K562 (cell line): ENCODE data around the gene CNNM2. TPM values are rescaled to one million over a fixed set of nuclear protein-coding genes. Genes with fewer than 3 reads are reported as not detected.

Experiments
- DMBX1 ChIP-seq: fragments of 250-450 bp; sonication (Bioruptor Pico); IDR thresholded peaks from 2 replicates; pipeline ENCODE4 v1.8.0; 2022; ENCODE audit warnings: inconsistent platforms, mild to moderate bottlenecking, moderate library complexity, borderline replicate concordance
- HDAC1 ChIP-seq, 2 experiments: fragments of 450-650 bp; IDR thresholded peaks; 2 replicates each; pipeline ENCODE4 v1.6.1; 2016 to 2017; ENCODE audit warnings: inconsistent platforms in 1 of 2, mild to moderate bottlenecking in 1 of 2, moderate library complexity in 1 of 2
- HMGXB4 ChIP-seq: sonication (generic); formaldehyde crosslinking; IDR thresholded peaks from 2 replicates; pipeline ENCODE4 v1.8.1; 2023; ENCODE audit warnings: mild to moderate bottlenecking, missing genetic modification reagents
- JUND ChIP-seq, 2 experiments: IDR thresholded peaks; 2 replicates in 1 of 2; 3 replicates in 1 of 2; pipeline ENCODE4 v1.6.1; 2011; ENCODE audit warnings: borderline replicate concordance in 2 of 2, low read depth in 2 of 2, low read length in 2 of 2, improper control_type of control experiment in 1 of 2, missing biosample characterization in 1 of 2, missing genetic modification characterization in 1 of 2, missing genetic modification reagents in 1 of 2
- MYC ChIP-seq, 2 experiments: fragments of 250-450 bp in 1 of 2; sonication (Bioruptor Pico) in 1 of 2; IDR thresholded peaks; 2 replicates each; pipeline versions ENCODE4 v1.5.1 to v1.6.1; 2012 to 2021; ENCODE audit warnings: low read depth in 2 of 2, borderline replicate concordance in 1 of 2, improper control_type of control experiment in 1 of 2, low read length in 1 of 2, mild to moderate bottlenecking in 1 of 2, moderate library complexity in 1 of 2
- NFYB ChIP-seq: IDR thresholded peaks from 2 replicates; pipeline ENCODE4 v1.6.1; 2011; ENCODE audit warnings: mild to moderate bottlenecking, moderate library complexity; ENCODE audit not compliant: insufficient read length; ENCODE audit errors: extremely low read depth
- RBFOX2 ChIP-seq: fragments of 200-400 bp; formaldehyde crosslinking; IDR thresholded peaks from 2 replicates; pipeline ENCODE4 v1.6.1; 2017; ENCODE audit warnings: low read depth, mild to moderate bottlenecking, low read length, moderate library complexity
- SAP30 ChIP-seq: fragments of 200-600 bp; sonication (generic); IDR thresholded peaks from 2 replicates; pipeline ENCODE4 v1.6.1; 2012; ENCODE audit warnings: borderline replicate concordance, low read depth, mild to moderate bottlenecking, moderate library complexity, low read length, control low read depth, inconsistent platforms; ENCODE audit not compliant: insufficient read depth, poor library complexity, severe bottlenecking
- SIX5 ChIP-seq, 2 experiments: IDR thresholded peaks; 2 replicates each; pipeline ENCODE4 v1.6.1; 2011; ENCODE audit warnings: low read length in 2 of 2, borderline replicate concordance in 1 of 2, low read depth in 1 of 2, mild to moderate bottlenecking in 1 of 2, moderate library complexity in 1 of 2; ENCODE audit not compliant: insufficient read depth in 1 of 2
- SMARCA4 ChIP-seq: fragments of 450-650 bp; IDR thresholded peaks from 2 replicates; pipeline ENCODE4 v1.6.1; 2016
- SUPT5H ChIP-seq: fragments of 450-650 bp; IDR thresholded peaks from 2 replicates; pipeline ENCODE4 v1.6.1; 2016
- ZBTB1 ChIP-seq: sonication (generic); formaldehyde crosslinking; IDR thresholded peaks from 2 replicates; pipeline ENCODE4 v1.8.1; 2023; ENCODE audit warnings: missing genetic modification reagents, low read depth, mild to moderate bottlenecking, borderline replicate concordance
- ZC3H4 ChIP-seq: sonication (generic); formaldehyde crosslinking; IDR thresholded peaks from 2 replicates; pipeline ENCODE4 v1.9.0; 2021; ENCODE audit warnings: missing genetic modification reagents, borderline replicate concordance
- ZNF347 ChIP-seq: fragments of 450-650 bp; formaldehyde crosslinking; IDR thresholded peaks from 2 replicates; pipeline ENCODE4 v1.4.0; 2020; ENCODE audit warnings: low read depth, mild to moderate bottlenecking, moderate library complexity
- ZNF766 ChIP-seq: fragments of 200-800 bp; sonication (Bioruptor generic); conservative IDR thresholded peaks from 2 replicates; pipeline ENCODE4 v1.6.1; 2016; ENCODE audit warnings: missing genetic modification characterization, missing compliant biosample characterization
- polyA plus RNA-seq, 8 experiments: library from polyadenylated mRNA; depleted of rRNA in 4 of 8; stranded (reverse) in 5 of 8; unstranded in 3 of 8; fragments of >200 nt; fragmentation: Nextera tagmentation in 2 of 8; fragmentation: Illumina TruSeq in 1 of 8; extraction: Ambion mirVana in 2 of 8; extraction: Trizol in 1 of 8; gene quantifications; 2 replicates each; pipeline versions ENCODE4 v1.2.1 to v1.2.3, GENCODE V29; 2011 to 2014; ENCODE audit warnings: inconsistent platforms in 1 of 8, missing spikeins in 1 of 8
- total RNA-seq, 7 experiments: library from RNA; depleted of rRNA in 6 of 7; stranded (reverse); fragments of >200 nt in 6 of 7; fragmentation: Illumina TruSeq in 2 of 7; extraction: Trizol in 2 of 7; gene quantifications; 2 replicates each; pipeline versions ENCODE4 v1.2.1 to v1.2.3, GENCODE V29; 2011 to 2021; ENCODE audit warnings: low replicate concordance in 1 of 7

CNNM2 gene
- total and polyA plus RNA-seq, 9 of the 15 experiments (the other 6 are each of a cell fraction or from before 2014, with no cell fraction given): 0.21 to 5.0 (median 1.3) TPM

GRCh38 chr10:102917962-102918816 is at the start of gene CNNM2 (continued):
- TF ChIP-seq SIX5 (IDR thresholded peaks at IDR 0.05; ENCODE audit: borderline replicate concordance in 1 of 2, insufficient read depth in 1 of 2, low read depth in 1 of 2, low read length in 2 of 2) (peak in 1 of 2 experiments; percentile 28; a peak in 1 of 4 replicates), SMARCA4 (no peak), HDAC1 (IDR thresholded peaks at IDR 0.05) (peak in 1 of 2 experiments; percentile 55; a peak in 2 of 4 replicates), ZC3H4 (CRISPR knock-in tag) (peak; percentile 37; the same call in 1 of the 2 replicates), NFYB (peak; percentile 72), SAP30 (peak; percentile 43), ZBTB1 (CRISPR knock-in tag) (peak; percentile 73), ZNF766 (CRISPR knock-in tag) (0 out of 2 replicates have a peak, but pooled peaks have one; percentile 55), JUND (IDR thresholded peaks at IDR 0.05; ENCODE audit: borderline replicate concordance, low read depth, low read length) (peak; percentile 12; the same call in 1 of the 2 replicates), JUND (tag; IDR thresholded peaks at IDR 0.05; ENCODE audit: borderline replicate concordance, low read depth, low read length) (no peak), SUPT5H (peak; percentile 54), RBFOX2 (peak; percentile 86), MYC (IDR thresholded peaks at IDR 0.05; ENCODE audit: low read depth, low read length) (0 out of 2 replicates have a peak, but pooled peaks have one; percentile 8), MYC (CRISPR knock-in tag; IDR thresholded peaks at IDR 0.05; ENCODE audit: borderline replicate concordance, low read depth) (no peak), HMGXB4 (CRISPR knock-in tag) (no peak), ZNF347 (CRISPR knock-in tag) (no peak), DMBX1 (peak; percentile 48; the same call in 1 of the 2 replicates)
